NCI-H226 (cell line): ENCODE results near the gene C11orf16.
A peak's percentile ranks its signal among the peaks of the same experiment; 100 is the strongest.
"Not testable (repeated sequence)": the region's sequence is repeated elsewhere in the genome, so short reads cannot be mapped to it uniquely, and the experiment has no call there.

Source experiments
- DNase-seq: peaks from one replicate; pipeline ENCODE4 v3.0.0-alpha.2; 2015

The C11orf16 gene

DNA sequence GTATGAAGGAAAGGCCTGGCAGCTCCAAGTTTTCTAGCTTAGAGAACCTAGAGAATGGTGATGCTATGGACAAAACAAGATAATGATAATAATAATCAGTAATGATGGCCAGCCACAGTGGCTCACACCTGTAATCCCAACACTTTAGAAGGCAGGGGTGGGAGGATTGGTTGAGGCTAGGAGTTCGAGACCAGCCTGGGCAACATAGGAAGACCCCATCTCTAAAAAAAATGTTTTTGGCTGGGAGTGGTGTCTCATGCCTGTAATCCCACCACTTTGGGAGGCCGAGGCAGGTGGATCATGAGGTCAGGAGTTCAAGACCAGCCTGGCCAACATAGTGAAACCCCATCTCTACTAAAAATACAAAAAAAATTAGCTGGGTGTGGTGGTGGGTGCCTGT lies 3.0 kb upstream of the C11orf16 start:
- DNase-seq: not testable (repeated sequence)

DNA sequence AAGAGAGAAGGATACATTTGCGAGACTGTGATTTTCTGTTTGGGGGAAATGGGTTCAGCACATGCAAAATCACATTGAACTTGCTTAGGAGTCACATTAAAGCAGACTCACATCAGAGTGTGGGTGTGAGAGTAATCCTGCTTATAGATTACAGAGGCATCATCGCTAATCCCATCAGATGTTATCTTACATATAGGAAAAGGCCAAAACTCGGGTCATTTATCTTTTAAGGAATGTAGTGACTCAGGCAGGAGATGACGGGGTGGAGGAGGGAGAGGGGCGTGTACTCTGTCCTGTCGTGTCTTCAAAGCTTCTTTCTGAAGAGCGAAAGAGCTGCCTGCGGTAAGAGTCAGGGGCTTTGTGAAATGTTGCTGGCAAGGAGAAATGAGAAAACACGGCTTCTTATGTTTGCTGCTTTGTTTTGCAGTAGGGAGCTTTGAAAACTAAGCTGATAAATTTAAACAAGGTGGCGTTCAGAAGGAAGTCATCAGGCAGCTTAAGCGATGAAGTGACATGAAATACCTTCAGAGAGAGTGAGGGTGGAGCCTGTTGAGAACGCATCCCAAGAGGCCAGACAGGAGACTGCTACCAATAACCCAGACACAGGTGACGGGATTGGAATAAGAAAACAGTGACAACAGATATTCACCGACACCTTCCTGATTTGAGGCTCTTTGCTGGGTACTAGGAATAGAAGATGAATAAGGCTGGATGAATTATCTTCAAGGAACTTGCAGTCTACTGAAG lies 2.2 kb upstream of the C11orf16 start:
- peak; percentile 74 for DNase-seq

DNA sequence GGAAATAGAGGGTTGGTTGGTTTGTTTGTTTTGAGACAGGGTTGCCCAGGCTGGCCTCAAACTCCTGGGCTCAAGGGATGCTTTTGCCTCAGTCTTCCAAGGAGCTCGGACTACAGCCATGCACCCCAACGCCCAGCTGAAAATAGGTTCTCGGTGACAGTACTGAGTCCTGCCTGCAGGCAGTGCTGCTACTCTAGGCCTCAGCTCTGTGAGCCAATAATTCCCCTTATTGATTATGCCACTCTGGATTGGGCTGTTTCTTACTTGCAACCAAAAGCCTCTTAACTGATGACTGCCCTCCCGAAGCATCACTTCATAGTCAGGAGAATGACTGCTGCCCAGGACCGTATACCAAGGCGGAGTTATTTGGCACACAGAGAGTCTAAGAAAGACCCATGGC lies 1.2 kb upstream of the C11orf16 start:
- no peak for DNase-seq

DNA sequence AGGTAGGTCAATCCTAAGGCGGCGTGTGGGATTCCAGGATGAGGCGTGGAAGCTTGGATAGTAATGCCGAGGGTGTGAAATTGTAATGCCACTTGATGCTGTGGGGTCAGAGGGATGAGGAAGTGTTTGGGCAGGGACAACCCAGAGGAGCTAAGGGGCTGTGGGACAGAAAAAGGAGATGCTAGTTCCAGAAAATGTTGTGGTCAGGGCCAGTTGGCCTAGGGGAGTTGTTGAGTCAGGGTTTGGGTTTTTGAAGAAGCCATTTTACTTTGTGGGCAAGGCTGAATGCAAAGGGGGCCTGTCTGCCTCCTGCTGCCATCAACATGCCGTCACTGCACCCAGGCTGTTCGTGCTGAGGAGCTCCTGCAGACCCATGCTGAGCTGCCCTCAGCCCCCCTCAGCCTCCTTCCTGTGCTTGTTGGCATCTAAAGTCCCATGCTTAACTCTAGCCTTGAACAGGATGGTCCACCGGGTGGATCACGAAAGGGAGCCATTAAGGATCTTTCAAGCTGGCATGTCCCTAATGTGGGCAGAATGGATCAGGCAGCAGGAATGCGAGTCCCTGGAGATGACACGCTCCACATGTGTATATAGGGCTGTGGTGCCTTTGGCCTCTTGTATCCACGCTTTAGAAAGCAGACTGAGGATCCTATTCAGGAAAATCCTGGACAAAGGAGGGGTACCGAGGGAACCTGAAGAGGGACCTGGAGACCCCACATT lies 2.1 kb downstream of the C11orf16 start:
- no peak for DNase-seq

DNA sequence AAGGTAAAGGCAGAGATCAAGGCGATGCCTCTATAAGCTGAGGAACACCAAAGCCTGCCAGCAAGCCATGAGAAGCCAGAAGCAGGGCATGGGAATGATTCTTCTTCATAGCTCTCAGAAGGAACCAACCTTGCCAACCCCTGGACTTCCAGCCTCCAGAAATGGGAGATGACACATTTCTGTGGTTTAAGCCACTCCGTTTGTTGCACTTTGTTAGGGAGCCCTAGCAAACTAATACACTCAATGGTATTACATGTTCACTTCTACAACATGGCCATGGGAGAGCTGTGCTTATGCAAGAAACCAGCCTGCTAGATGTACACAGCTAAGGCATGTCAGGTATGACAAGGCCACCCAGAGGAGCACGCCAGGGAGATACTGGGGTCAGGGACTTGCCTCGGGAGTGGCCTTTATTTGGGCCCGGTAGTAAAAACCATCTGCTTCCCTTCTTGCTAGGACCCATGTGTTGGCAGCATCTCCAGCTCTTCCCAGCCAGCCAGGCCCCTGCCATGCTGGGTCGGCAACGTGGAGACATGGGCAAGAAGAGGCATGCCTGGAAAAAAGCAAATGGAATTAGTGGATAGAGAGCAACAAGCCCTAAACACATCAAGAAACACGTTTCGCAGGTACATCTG lies 3.6 kb downstream of the C11orf16 start:
- DNase-seq: no peak

DNA sequence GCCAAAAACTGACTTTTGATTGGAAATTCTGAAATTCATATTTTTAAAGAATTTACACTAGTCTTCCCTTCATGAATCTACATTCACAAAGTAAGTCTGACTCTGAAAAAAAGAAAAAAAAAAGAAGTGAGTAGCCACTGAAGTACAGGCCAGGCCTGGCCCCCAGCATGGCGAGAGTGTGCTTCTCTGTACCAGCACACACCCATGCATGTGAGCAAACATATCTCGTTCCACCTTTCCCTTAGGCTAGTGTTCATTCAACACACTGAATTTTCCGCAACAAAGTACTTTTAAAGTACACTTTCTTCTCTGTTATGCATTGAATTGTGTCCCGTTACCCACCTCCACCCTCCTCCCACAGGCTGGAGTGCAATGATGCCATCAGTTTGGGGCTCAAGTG lies 4.5 kb downstream of the C11orf16 start:
- no peak for DNase-seq

DNA sequence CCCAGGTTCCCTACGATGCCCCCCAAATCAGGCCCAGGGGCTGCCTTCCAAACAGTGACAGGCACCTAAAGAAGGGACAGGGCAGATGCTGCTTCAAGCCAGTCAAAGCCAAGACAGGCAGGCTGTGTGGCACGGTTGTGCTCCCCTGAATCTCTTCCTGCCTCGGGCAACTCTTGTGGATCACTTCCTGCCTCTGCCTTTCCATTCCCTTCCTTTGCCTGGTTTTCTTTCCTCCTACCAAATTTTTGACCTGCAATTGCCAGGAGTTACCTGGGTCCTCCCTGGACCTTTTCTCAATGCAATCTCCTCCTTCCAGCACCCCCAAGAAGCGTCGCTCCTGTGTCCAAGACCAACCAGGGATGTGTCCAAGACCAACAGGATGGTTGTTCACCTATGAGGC lies 5.5 kb downstream of the C11orf16 start:
- DNase-seq: no peak

DNA sequence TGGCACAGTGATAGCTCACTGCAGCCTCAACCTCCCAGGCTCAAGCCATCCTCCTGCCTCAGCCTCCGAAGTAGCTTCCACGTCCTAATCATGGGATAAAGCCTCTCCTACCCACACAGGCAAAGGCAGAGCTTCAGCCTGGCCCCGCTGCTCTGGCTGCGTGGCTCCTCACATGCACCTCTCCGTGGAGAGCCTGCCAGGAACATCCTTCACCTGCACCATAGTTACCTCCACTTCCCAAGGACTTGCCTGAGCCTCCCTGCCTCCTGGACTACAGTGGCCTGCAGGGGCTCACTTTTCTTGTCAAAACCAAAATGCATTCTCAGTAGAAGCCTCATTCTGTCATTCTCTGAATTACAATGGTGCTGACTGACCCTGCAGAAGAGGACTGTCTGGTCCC lies 6.5 kb downstream of the C11orf16 start:
- DNase-seq: no peak

DNA sequence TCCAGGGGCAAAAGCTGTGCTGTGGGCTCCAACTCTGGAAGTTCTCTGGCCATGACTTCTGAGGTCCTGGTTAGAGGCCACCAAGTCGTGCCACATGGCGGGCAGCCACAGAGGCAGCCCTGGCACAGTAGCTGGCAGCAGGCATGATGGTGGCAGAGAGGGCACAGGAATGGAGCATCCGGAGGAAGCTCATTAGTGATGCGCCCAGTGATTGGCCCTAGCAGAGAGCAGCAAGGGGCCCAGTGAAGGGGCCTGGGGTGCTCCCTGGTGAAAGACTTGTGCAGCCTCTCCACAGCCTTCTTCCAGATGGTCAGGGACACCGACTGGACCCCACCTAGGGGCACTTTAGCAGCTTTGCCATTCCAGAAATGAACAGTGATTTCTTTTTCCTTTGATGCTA lies 7.0 kb downstream of the C11orf16 start:
- no peak for DNase-seq

DNA sequence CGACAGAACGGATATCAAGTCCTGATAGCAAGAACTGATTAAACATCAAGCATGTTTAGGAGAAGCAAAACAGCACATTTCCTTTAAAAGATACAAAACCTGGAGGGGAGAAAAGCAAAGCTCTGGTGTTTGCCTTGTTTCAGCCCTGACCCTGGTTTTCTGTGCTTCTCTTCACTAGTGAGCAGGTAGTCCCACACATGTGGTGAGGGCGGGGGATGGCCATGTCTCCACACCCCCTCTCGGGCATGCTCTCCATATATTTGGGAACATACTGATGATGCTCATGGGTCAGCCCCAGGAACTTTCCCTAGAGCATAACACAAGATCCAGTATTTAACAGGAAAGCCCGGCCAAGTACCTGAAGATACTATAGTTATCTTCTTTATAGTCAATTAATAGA lies 10.1 kb downstream of the C11orf16 start:
- no peak for DNase-seq

DNA sequence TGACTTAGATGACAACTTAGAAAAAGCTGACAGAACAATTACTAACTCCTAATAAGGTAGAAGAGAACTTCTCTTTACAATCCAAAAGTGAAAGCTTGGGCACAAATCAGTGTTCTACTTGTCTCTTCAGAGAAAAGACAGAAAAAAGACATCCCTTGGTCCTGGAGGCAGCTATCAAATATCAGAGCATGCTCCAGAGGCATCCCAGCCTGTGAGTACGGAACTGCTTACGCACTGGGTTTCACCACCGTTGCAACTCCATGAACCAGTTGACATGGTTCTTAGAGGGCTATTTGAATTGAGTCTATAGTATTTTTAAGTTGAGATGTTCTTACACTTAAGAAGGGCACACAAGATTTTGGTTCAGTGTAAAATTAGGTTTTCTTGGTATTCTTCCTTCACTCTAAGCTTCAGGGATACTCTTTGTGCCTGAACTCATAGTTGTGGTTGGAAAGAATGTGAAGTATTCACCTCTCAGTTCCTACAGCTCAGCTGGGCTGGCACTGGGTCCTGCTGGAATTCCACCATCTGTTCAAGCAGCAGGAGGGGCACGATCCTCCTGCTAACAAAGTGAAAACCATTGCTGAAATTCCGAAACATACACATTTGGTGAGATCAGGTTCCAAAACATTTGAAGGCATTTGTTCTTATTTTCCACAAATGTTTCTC lies 15.5 kb downstream of the C11orf16 start:
- DNase-seq: peak; percentile 91

DNA sequence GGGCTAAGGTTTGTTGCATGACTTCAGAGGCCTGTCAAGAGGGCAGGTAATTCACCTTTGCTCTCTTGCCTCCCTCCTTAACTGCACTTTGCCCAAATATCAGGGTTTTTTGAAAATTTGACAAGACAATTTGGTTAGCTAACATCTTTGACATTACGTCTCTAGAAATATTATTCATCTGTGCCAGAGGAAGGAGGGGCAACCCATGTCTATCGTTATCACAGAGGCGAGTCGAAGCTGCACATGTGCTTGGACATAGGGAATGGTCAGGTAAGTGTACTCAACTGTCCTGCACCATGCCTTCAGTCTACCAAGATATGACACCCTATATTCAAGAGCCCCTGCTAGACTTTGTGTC lies 18.1 kb downstream of the C11orf16 start:
- no peak for DNase-seq

DNA sequence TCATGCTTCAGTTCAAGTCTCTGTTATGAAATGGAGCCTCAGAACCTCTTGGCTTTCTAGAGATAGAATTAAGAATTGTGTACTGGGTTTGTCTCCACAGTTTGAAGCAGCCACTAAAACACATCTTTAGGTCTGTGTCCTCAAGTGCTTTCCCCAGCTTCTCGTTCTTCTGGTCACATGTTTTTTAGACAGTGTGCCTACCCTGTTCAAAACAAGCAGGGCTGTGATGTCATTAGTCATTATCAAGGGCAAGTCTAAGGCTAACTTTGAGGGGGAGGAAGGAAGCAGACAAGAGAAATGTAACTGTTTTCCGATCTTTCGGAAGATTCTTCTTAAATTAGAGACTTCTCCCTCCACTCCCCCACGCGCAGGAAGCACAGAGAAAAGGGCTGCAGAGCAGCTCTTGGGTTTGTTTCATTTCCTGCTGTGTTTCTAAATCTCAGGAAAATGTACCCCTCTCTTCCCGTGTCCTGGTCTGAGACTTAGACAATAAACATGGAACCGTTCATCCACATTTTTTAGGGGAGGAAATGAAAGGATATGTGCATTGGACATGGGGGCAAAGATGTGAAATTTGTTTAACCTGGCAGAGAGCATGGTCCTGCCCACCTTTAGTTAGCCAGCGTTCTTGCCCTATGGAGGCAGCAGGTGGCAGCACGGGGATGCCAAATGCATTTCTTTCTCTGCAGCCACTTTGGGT lies 18.6 kb downstream of the C11orf16 start:
- DNase-seq: no peak

DNA sequence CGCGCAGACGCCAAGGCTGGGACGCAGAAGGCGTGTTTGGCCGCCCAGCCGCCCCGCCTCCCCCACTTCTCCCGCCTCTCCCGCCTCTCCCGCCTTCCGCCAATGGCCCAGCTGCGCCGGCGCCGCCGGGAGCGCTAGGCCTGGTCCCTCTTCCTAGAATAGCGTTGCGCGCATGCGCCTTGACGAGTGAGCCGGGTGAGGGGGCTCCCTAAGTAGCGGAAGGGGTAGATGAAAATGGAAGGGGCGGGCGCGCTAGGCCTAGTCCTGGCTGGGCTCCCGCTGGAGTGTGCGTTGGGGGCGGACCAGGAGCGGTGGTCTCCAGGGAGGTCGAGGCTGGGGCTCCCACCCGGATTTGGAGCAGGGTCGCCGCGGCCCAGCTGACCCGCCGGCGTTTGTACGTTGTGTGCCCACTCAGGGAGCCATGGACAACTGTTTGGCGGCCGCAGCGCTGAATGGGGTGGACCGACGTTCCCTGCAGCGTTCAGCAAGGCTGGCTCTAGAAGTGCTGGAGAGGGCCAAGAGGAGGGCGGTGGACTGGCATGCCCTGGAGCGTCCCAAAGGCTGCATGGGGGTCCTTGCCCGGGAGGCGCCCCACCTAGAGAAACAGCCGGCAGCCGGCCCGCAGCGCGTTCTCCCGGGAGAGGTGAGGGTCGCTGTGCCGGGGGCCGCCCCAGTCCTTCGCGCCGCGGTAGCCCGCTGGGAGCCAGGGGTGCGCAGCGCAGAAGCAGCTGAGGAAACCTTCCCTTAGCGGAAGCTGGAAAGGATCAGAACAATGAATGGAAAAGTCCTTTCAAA lies 21.5 kb downstream of the C11orf16 start, which contains the start of gene AKIP1:
TSS of gene AKIP1 (plus strand) at position 161 of the 795 bp plus-strand sequence. CDS start at position 422, 261 bp downstream.
- DNase-seq: peak; percentile 96

DNA sequence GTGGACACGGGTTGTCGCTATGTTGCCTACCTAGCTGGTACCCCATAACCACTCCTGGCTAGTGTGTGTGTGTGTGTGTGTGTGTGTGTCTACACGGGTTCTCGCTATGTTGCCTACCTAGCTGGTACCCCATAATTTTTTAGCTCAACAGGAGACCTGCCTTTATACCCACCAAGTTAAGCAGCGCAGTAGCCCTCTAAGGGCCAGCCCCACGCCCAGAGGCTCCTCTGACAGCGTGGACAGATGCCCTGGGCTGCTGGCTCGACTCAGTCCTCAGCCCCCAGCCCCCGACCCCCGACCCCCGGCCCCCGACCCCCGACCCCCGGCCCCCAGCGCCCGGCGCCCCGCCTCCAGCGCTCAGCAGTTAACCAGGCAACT lies 22.1 kb downstream of the C11orf16 start:
- no peak for DNase-seq

DNA sequence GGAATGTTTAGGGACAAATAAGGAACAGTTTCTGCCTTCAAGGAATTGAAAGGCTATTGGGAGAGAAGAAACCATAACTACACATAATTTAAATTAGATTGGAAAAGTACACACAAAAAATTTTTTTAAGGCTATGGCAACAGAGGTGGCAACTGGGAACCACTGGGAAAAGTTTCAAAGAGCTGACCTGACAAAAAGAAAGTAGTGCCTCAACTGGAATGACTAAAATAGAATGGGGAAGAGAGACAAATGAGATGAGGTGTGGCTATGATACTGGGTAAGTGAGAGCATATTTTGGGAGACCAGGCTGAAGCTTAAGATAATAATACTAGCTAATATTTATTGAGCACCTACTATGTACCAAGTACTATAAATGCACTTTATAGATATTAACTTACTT lies 24.6 kb downstream of the C11orf16 start:
- DNase-seq: no peak

DNA sequence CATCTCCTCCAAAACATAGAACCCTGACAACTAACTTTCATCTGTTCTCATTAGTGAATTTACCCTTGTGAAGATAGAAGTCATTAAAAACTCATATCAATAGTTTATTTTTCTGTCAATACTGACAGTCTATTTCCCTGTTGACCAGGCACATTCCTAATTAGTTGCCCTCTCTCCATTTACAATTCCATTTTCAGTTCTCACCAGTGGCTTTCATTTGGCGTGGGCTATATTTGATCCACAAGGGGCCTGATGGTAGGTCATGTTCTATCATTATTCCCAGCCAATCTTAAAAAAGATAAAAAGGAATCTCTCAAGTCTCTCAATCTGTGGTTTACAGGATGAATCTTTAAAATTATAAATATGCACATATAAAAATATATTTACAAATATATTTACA lies 25.6 kb downstream of the C11orf16 start:
- DNase-seq: no peak

DNA sequence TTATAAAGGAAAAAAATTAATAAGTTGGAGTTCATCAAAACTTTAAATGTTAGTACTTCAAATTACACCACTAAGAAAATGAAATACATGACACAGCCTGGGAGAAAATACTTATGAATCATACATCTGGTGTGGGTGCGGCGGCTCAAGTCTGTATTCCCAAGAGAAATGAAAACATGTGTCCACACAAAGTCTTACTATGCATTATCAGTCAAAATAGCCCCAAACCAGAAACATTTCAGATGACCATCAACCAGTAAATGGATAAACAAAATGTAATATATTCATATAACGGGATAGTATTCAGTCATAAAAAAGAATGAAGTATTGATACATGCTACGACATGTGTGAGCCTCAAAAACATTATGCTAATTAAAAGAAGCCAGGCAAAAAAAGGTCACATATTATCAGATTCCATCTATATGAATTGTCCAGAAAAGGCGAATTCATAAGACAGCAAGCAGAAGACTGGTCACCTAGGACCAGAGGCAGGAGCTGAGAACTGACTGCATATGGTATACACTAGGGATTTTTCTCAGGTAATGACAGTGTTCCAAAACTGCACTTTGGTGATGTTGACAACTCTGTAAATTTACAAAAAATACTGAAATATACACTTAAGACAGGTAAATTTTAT lies 27.1 kb downstream of the C11orf16 start:
- DNase-seq: peak; percentile 70

DNA sequence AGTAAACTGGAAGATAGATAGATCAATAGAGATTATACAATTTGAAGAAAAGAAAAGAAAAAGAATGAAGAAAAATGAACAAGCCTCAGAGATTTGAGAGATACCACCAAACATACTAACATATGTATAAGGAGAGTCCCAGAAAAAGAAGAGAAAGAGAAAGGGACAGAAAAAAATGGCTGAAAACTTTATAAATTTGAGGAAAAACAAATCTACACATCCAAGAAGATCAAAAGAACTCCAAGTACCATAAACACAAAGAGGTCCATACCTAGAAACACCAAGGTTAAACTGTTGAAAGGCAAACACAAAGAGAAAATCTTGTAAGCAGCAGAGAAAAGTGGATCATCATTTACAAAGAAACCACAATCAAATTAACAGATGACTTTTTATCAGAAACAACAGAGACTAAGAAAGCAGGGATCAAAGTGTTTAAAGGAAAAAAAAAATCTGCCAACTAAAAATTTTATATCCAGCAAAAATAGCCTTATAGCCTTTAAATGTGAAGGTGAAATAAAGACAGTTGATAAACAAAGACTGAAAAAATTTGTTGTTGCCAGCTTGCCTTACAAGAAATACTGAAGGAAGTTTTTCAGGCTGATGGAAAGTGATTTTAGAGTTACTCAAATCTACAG lies 33.5 kb downstream of the C11orf16 start:
- no peak for DNase-seq

DNA sequence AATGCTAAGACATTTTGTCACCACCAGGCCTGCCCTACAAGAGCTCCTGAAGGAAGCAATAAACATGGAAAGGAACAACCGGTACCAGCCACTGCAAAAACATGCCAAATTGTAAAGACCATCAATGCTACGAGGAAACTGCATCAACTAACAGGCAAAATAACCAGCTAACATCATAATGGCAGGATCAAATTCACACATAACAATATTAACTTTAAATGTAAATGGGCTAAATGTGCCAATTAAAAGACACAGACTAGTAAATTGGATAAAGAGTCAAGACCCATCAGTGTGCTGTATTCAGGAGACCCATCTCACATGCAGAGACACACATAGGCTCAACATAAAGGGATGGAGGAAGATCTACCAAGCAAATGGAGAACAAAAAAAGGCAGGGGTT lies 41.6 kb downstream of the C11orf16 start:
- not testable (repeated sequence) for DNase-seq

DNA sequence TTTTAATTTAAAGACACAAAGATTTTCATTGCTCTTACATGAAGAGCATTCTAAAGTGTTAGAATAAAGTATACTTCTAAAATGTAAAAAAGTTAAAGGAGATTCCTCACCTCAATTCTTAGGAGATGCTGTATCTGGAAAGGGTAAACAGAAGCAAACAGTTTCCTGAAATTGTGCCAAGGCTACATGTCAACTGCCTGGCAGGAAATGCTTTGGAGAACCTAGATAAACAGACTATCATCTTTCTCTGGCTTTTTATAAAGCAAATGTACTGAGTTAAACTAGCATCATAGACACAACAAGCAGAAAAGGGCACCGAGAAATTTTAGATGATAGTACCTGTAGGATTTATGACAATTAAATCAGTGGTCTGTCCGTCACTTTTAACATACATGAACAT lies 46.4 kb downstream of the C11orf16 start:
- DNase-seq: no peak
